Measurements from ENCODE around the gene CDCP2.

The CDCP2 gene

DNA sequence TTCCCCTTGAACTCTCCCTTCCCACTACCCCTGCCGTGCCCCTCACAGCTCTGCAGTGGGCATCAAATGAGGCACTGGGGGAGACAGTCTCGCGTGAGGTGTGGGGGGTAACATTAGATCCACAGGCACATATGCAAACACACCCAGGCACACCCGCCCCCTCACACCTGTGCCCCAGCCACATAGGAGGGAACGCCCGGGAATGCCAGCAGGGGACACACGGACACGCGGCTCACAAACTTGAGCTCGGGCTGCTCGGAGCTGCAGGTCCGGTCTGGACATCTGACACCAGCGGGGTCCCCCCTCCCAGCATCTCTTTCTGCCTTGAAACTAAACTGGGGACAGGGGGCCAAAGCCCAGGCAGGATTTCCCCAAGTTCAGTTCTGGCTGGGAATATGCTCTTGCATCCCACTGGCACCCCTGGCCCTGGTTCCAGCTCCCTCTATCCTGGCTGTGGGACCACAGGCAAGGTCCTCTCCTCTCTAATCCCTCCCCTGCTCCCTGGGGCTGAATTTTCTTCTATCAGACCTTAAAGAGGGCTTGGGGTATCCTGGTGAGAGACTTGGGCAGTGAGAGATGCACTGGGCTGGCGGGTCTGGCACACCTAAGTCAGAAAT is 30.6 kb downstream of the CDCP2 start:
- no peak for TF ChIP-seq ZFX (IDR thresholded peaks at IDR 0.05; ENCODE audit: borderline replicate concordance)
- TF ChIP-seq, protein P1, sequence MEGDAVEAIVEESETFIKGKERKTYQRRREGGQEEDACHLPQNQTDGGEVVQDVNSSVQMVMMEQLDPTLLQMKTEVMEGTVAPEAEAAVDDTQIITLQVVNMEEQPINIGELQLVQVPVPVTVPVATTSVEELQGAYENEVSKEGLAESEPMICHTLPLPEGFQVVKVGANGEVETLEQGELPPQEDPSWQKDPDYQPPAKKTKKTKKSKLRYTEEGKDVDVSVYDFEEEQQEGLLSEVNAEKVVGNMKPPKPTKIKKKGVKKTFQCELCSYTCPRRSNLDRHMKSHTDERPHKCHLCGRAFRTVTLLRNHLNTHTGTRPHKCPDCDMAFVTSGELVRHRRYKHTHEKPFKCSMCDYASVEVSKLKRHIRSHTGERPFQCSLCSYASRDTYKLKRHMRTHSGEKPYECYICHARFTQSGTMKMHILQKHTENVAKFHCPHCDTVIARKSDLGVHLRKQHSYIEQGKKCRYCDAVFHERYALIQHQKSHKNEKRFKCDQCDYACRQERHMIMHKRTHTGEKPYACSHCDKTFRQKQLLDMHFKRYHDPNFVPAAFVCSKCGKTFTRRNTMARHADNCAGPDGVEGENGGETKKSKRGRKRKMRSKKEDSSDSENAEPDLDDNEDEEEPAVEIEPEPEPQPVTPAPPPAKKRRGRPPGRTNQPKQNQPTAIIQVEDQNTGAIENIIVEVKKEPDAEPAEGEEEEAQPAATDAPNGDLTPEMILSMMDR (IDR thresholded peaks at IDR 0.05), result no peak
- H3K27ac ChIP-seq, result no peak overlapping the region

- TF ChIP-seq, protein P1 (IDR thresholded peaks at IDR 0.05), result peak; percentile 86
- TF ChIP-seq ZFX (IDR thresholded peaks at IDR 0.05; ENCODE audit: borderline replicate concordance), result no peak
- H3K27ac ChIP-seq, result no peak overlapping the region
Measured at GRCh38 chr1:54121482-54122134, 31.2 kb downstream of the CDCP2 start.

DNA sequence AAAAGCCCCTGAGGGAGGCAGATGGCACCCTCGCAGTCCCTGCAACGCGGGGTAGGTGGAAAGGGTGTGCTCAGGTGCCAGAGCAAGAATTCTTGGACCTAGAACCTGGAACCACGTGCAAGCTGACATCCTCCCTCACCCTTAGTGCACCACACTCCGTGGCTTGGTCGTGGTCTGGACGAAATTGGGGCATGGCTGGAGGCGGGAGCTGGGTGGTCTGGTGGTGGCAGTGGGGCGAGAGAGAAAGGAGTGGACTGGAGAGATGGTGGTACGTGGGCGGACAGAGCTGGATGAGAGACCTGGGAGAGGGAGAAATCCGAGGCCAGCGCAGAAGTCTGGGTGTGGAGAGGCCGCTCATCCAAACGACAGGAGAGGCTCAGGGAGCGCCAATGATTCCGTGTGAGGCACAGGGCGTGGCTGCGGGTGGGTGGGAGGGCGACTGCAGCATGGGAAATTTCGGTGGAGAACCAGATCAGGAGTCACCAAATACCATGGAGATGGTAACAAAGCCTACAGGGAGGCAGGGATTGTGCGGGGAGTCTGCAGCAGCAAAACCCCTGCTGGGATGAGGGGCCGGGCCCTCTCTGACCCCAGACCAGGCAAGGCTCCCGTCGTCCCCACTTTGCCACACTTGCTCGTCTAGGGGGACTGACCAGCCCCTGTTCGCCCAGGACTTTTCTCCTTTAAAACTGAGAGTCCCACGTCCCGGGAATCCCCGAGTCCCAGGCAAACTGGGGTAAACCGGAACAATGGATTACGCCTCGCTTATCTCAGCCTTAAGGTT is 31.9 kb downstream of the CDCP2 start:
- no peak overlapping the region for H3K27ac ChIP-seq
- TF ChIP-seq ZFX (IDR thresholded peaks at IDR 0.05; ENCODE audit: borderline replicate concordance), result no peak
- TF ChIP-seq, protein P1 (IDR thresholded peaks at IDR 0.05), result no peak

DNA sequence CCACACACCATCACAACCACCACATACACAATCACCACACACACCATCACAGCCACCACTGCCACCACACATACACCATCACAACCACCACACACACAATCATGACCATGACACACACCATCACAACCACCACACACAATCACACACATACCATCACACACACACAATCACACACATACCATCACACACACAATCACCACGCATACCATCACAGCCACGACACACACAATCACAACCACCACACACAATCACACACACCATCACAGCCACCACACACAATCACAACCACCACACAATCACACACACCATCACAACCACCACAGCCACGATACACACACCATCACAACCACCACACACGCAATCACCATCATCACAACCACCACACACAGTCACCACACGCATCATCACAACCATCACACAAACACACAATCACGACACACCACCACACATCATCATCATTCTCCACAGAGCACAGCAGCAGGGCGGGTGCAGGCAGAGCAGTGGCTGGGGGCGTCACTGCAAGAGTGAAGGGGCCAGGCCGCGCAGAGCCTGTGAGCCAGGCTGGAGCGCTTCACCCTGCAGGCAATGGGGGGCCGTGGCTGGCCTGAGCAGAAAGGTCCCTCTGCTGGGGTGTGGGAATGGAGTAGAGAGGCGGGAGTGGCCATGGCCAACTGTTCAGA is 32.6 kb downstream of the CDCP2 start:
- no peak overlapping the region for H3K27ac ChIP-seq

DNA sequence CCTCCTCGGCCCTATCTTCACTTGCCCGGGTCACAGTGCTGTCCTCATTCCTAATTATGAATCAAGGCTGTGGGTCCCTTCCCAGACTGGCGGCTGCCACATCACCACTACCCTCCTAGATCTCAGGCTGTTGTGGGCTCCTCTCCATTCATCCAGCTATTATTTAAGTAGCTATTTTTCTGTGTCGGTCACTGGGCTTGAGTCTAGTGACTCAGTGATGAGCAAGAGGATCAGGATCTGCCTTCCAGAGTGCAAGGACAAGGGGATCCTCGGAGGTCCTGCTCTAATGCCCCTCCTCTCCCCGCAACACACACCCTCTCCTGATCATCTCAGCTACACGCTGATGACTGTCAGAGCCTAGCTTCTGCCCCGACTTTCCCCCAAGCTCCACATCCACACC is 34.1 kb downstream of the CDCP2 start:
- H3K27ac ChIP-seq, result no peak overlapping the region

More for the DNA sequence above, 32.6 kb downstream of the CDCP2 start:
- TF ChIP-seq ZFX (IDR thresholded peaks at IDR 0.05; ENCODE audit: borderline replicate concordance), result no peak
- TF ChIP-seq, protein P1 (IDR thresholded peaks at IDR 0.05), result no peak

DNA sequence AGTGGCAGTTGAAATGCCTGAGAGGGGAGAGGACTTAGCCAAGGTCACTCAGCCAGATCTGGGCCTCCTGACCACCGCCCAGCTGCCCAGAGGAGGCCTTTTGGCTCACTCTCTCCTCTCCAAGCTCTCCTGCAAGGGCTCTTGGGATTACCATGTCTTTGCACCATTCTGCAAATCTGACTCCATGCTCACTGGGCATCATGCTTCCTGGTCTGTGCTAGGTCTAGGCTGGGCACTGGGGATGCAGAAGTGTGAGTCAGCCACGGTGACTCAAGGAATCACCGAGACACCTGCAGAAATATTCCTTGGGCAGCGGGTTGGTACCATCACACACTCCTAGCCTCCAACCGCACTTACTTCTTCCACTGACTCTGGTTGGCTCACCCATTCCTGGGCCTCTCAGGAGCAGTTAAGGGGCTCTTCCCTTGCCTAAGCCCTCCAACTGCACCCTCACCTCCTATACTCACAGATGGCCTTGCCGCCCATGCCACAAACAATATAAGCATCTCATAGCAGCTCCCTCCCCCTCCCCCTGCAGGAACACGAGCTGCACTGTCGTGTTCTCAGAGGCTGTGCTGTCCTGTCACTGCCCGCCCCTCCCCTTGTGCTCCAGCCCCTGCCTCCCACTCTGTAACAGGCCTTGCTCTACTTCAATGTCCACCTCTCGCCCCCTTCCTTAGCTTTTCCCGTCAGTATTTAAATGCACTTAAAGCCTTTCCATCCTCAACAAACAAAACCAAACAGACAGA is 34.8 kb downstream of the CDCP2 start:
- H3K27ac ChIP-seq, result no peak overlapping the region
- TF ChIP-seq ZFX (IDR thresholded peaks at IDR 0.05; ENCODE audit: borderline replicate concordance), result no peak
- TF ChIP-seq, protein P1 (IDR thresholded peaks at IDR 0.05), result no peak

More for the DNA sequence above, 34.1 kb downstream of the CDCP2 start:
- TF ChIP-seq ZFX (IDR thresholded peaks at IDR 0.05; ENCODE audit: borderline replicate concordance), result no peak
- TF ChIP-seq, protein P1 (IDR thresholded peaks at IDR 0.05), result no peak

Measured in 22Rv1 (cell line).